NCI-H1417 treated with DMSO at 0.1 percent for 48 hours (cell line): ENCODE results near the gene TBX3.
"Not testable (repeated sequence)": the region's sequence is repeated elsewhere in the genome, so short reads cannot be mapped to it uniquely, and the experiment has no call there.

Source experiments
- DNase-seq: peaks from one replicate; lab custom pipeline; 2025; lab: John Stamatoyannopoulos, UW

The TBX3 gene

DNA sequence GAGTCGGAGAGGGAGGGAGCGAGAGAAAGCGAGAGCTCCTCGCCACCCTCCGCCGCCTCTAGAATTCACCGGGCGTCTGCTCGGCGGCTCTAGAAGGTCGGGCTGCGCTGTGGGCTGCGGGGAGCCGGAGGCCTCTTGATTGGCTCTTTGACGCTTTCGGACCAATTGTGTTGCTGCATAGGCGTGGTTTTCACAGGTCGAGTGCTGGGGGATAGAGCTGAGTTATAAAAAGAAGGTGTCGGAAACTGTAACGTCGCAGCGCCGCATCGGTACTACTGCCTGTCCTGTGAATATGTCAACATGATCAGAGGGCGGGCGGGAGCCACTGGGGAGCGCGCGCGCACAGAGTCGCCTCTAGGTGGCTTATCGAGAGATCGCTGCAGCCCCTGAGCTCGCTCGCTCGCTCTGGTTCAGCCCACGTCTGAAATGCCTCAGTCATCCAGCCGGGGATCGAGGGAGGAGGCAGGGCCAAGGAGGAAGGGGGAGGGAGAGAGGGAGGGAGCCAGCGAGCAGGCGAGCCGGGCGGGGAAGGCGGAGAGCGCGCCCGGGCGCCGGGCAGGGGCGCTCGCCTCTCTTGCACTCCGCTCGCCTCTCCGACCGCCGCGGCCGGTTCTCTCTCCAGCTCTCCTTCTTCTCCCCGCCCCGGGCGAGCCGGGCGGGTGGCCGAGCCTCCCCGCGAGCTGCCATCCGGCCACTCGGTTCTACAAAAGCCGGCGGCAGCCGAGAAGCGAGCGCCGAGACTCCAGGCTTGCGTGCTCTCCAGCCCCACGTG lies at the start of gene TBX3:
TBX3 (minus strand) TSS at position 78 of the 772 bp plus-strand sequence. CDS start 975 bp downstream, outside the sequence.
- no peak for DNase-seq

DNA sequence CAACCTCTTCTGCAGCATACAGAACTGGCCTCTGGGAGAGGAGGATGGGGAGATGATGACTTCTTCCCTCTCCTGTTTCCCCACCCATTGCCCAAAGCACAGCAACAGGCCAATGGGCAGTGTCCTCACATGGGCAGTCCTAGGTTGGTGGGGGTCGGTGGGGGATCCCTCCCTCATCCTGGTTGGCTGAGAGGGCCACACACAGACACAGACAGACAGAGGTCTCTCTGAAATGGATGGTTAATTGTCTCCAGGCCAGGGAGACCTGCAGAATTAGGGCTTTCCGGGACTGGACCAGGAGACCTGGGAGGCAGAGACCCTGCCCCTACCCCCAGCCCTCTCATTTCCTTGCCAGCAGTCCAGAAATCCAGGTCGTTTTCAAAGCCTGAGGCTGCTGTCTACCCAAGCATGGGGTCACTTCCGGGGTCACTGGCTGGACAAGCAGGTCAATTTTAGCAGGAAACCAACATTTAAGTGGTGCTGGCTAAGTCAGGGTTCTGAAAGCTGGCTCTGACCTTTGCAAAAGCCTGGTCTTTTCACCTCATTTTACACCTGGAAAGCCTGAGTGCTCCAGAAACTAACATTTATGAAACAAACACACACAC lies 48.6 kb upstream of the TBX3 start:
- no peak for DNase-seq

DNA sequence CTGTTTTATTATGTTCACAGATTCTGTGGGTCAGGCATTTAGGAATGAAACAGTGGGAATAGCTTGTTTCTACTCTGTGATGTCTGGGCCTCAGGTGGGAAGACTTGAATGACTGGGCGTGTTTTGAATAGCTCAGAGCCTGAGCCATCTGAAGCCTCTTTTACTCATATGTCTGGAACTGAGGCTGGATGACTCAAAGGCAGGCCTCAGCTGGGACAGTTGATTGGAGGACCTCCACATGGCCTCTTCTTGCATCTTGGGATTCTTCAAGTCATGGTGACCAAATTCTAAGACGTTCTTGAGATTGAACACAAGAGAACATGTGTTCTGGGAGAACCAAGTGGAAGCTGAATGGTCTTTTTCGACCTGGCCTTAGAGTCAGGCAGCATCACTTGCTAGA lies 45.8 kb upstream of the TBX3 start:
- no peak for DNase-seq

- no peak for DNase-seq
Observed at GRCh38 chr12:114726092-114726710, 42.2 kb upstream of the TBX3 start.

GRCh38 chr12:114722176-114722575 lies 38.2 kb upstream of the TBX3 start:
- not testable (repeated sequence) for DNase-seq

DNA sequence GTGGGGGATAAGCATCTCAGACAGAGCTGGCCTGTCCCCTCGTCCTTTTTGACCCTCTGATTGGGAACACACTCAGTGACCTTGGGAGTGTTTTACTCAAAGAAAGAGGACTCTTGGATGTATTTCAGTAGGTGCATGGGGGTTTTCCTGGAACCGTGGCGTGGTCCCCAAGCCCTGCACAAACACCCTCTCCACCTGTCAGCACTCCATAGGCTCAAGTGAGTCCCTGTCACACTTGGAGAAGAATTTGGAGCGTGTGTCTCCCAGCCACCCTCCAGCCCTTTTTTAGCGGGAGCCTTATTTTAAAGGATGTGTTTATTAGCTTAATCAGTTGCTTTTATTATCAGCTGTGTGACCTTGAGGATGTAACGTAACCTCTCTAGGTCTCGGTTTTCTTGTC lies 37.3 kb upstream of the TBX3 start:
- no peak for DNase-seq

DNA sequence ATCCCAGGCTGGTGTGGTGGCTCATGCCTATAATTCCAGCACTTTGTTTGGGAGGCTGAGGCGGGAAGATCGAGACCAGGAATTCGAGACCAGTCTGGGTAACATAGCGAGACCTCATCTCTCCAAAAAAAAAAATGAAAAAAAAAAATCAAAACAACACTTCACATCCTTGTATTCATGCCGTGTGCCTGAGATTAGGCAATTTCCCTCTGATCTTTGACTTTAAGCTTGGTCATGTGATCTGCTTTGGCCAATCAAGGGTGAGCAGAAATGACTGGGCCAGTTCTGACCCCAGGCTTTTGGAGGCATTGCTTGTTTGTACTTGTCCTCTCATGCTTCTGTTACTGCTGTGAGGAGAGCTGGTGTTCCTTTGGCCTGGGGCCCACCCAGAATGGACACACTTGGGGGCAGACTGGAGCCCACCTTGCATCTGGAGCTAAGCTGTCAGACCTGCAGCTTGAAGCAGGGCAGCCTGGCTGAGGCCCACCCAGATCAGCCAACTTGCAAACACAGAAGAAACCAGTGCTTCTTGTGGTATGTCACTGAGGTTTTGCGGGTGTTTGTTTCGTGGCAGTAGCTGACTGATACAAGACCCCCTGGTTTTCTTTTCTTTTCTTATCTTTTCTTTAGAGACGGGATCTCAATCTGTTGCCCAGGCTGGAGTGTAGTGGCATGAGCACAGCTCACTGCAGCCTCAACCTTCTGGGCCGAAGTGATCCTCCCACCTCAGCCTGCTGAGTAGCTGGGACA lies 29.7 kb upstream of the TBX3 start:
- DNase-seq = no peak

DNA sequence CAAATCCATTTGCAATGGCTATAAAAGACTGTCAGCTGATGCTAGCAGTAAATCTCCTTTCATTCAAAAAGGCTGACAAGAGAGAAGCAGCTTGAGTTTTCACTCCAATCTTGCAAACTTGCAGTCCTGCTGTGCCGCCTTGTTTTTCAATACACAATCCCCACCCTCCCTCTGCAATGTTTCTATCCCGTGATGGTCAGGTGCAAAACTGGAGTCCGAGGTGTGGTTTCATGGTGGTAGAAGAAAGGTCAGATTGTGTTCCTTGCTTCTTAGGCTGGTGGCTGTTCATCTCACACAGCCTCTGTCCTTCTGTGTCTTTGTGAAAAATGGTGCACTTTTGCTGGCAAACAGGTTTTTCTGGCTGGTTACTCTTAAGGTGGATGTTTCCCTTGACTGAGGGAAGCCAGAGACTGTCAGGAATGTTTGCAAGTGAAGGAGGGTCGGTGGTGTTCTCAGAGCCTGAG lies 27.7 kb upstream of the TBX3 start:
- no peak for DNase-seq

DNA sequence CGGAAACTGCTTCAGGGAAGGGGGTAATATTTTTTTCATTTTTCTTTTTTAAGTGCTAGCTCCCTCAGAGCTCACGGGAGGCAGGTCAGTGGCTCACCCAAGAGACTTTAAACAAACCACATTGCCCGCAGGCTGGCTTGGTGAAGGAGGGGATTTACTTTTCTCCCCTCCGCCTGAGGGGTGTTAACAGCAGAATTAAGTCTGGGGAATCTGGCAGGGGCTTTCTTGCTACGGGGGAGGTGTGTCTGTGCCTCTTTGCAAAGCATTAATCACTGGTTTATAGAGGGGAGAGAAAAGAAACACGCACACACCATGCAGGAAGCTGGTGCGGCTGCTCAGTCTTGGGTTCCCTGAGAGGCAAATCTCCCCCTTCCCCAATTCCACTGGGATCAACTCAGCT lies 26.2 kb upstream of the TBX3 start:
- DNase-seq = no peak

DNA sequence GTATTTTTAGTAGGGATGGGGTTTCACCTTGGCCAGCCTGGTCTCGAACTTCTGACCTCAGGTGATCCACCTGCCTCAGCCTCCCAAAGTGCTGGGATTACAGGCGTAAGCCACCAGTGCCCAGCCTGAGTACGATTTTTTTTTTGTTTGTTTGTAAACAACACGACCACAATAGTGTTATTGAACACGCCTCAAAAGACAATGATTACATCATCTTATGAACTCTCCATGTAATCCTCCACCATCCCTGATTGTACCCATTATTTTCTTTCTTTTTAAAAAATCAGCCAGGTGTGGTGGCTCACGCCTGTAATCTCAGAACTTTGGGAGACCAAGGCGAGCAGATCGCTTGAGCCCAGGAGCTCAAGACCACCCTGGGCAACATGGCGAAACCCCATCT lies 25.1 kb upstream of the TBX3 start:
- no peak for DNase-seq

GRCh38 chr12:114708598-114708997 lies 24.6 kb upstream of the TBX3 start:
- not testable (repeated sequence) for DNase-seq

DNA sequence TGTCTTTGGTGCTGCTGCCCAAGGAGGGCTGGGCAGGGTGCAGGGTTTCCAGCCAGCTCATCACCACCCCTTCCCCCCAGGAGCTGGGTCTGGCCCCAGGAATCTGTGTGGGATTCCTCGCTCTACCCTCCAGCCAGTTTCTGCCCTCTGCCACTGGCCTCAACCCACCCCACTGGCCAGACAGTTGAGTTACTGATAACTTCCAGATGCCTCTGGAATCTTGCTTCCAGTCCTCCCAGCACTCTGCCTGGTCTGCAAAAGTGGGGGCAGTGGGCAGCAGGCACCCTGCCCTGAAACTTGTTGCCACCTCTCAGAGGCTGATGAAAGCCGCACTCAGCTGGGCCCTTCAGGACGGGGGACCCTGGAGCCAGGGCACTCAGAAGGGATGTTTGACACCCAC lies 20.1 kb upstream of the TBX3 start:
- no peak for DNase-seq

- DNase-seq = no peak
Observed at GRCh38 chr12:114703060-114703493, 19.1 kb upstream of the TBX3 start.

DNA sequence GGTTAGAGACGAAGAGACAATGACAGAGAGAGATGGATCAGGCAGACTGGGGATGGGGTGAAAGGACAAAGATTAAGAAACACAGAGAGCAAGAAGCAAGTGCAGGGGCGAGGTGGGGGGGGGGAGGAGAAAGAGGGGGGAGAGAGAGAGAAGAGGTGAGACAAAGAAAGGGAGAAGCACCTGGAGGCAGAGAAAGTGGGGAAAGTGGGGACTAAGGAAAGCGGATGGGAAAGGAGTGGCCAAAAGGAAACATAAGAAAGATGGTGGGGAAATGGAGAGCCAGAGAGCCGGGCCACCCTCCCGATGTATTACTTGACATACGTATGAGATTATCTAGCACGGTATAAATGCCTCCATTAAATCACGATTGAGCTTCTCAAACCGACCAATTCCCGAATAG lies 18.5 kb upstream of the TBX3 start:
- DNase-seq = no peak

- no peak for DNase-seq
Observed at GRCh38 chr12:114701553-114701952, 17.6 kb upstream of the TBX3 start.

GRCh38 chr12:114701104-114701414 lies 17.1 kb upstream of the TBX3 start:
- no peak for DNase-seq

DNA sequence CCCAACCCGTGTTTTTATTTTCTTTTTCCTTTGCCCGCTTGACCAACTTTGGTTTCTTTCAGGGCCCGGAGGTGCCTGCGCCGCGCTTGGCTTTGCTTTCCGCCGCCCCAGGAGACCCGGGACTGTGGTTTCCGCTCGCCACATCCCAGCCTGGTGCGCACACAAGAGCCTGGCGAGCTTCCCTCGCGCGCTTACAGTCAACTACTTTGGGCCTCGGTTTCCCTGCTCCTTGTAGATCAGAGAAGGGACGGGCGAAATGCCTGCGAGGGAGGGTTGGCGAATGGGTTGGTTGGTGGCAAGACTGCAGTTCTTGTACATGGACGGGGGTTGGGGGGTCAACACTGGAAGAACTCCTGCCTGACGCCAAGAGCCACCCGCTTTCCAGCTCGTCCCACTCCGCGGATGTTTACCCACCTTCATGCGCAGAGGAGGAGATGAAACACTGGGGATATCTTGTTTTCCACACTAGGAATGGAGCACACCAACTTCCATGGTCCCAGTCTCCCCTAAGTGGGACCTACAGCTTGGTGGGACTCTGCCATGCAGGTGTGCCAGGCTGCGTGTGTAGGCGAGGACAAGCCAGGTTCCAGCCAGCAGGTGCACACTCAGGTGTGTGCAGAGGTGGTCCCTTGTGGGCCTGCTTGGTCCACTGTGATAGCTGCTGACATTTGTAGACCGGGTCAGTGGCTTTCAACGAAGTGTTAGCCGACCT lies 16.6 kb upstream of the TBX3 start:
- DNase-seq = no peak

DNA sequence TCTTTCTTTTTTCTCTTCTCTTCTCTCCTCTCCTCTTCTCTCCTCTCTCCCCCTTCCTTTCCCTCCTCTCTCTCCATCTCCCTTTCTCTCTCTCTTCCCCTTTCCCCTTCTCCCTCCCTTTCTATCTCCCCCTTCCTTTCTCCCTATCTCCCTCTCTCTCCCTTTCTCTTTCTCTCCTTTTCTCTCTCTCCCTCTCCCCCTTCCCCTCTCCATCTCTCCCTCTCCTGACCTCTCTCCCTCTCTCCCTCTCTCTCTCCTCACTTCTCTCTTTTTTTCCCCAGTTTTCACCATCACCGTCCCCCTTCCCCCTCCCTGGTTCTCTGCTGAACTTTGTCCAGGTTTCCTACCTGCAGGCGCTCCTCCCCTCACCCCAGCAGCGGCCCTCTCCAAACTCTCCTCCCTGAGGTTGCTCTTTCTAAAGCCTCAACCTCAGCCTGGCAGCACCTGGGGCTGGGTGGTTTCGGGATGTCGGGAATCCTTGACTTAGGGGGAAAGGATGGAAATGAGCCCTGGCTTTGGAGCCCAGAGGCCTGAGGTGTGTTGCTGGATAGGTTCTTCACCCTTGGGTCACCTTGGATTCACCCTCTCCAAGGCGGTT lies 14.7 kb upstream of the TBX3 start:
- no peak for DNase-seq

DNA sequence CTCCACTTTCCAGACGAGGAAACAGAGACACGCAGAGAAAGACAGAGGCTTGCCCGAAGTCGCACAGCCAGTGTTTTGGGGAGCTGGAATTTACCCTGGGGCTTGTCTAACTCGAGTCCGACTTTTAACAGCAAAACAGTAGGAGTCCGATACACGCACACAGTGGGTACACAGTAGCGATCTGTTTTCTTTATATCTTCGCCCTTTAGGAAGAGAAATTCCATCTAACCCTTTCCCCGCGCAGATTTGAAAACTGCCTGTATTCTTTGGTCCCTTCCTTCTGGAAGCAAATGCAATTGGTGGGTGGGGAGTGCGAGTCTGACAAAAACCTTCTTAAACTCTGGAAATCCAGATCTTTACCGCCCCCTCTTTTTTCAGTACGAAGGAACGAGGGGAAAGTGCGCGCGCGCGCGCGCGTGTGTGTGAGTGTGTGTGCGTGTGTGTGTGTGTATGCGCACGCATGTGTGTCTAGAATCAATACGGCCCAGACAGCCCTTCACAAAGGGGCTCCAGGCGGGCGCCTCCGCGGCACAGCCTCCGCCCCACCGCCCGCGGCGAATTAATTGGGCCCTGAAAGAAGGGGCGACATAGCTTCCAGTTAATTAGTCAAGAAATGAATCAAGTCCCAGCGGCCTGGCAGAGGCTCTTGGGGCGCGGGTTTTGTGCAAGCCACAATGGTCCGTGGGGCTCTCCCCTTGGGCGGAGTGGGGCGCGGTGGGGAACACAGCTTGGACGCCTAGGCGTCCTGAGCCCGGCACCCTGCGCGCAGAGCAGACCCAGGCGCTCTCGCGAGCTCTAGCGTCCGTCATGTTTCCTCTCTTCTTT lies 14.0 kb upstream of the TBX3 start:
- no peak for DNase-seq

GRCh38 chr12:114697243-114697716 lies 13.3 kb upstream of the TBX3 start:
- DNase-seq = no peak
